ENCODE results near the gene LAPTM5. TPM values are rescaled to one million over a fixed set of nuclear protein-coding genes. Genes with fewer than 3 reads are reported as not detected.

Gene LAPTM5
- total RNA-seq, 4 donors from 2014 or later, result 8.7 to 21.5 (median 15.6) TPM

GRCh38 chr1:30708361-30708728, 49.2 kb downstream of the LAPTM5 start:
- intact Hi-C loops (cut with DNase I; ENCODE audit: low total_unique reads), result loop anchor here (10.0 kb wide), 1 partner anchor 304 kb away; no protein-coding TSS in a partner anchor
- WGBS, 2 donors, result 51 to 53% methylated on average over 8 of the region's 8 CpGs

GRCh38 chr1:30707412-30708360, 49.9 kb downstream of the LAPTM5 start:
- TF ChIP-seq POLR2A (IDR thresholded peaks at IDR 0.05), result no peak
- TF ChIP-seq CTCF (IDR thresholded peaks at IDR 0.05), result peak in 1 of 3 donors; percentile 60
- 54 to 58% methylated on average over 16 of the region's 16 CpGs for WGBS, 2 donors
- peak; percentile 67 to 95 for DNase-seq (ENCODE audit: low spot score in 2 of 2)
- intact Hi-C loops (cut with DNase I; ENCODE audit: low total_unique reads), result loop anchor here (10.0 kb wide), 1 partner anchor 303 kb away; no protein-coding TSS in a partner anchor
- no peak overlapping the region for H3K4me3 ChIP-seq (ENCODE audit: low read depth, poor library complexity, severe bottlenecking)

More at GRCh38 chr1:30708361-30708728, 49.2 kb downstream of the LAPTM5 start:
- no peak for DNase-seq (ENCODE audit: low spot score in 2 of 2)
- no peak overlapping the region for H3K4me3 ChIP-seq (ENCODE audit: low read depth, poor library complexity, severe bottlenecking)
- TF ChIP-seq POLR2A (IDR thresholded peaks at IDR 0.05), result no peak
- no peak for TF ChIP-seq CTCF (IDR thresholded peaks at IDR 0.05)

GRCh38 chr1:30706528-30706927, 51.0 kb downstream of the LAPTM5 start:
- no peak overlapping the region for H3K4me3 ChIP-seq (ENCODE audit: low read depth, poor library complexity, severe bottlenecking)
- intact Hi-C loops (cut with DNase I; ENCODE audit: low total_unique reads), result loop anchor here (10.0 kb wide), 1 partner anchor 302 kb away; no protein-coding TSS in a partner anchor
- WGBS, 2 donors, result 10 to 19% methylated on average over 7 to 9 of the region's 9 CpGs
- TF ChIP-seq POLR2A (IDR thresholded peaks at IDR 0.05), result no peak
- no peak for TF ChIP-seq CTCF (IDR thresholded peaks at IDR 0.05)
- DNase-seq (ENCODE audit: low spot score in 2 of 2), result no peak

- 42 to 66% methylated on average over 4 of the region's 4 CpGs for WGBS, 2 donors
- no peak overlapping the region for H3K4me3 ChIP-seq (ENCODE audit: low read depth, poor library complexity, severe bottlenecking)
- no peak for DNase-seq (ENCODE audit: low spot score in 2 of 2)
- intact Hi-C loops (cut with DNase I; ENCODE audit: low total_unique reads), result loop anchor here (10.0 kb wide), 1 partner anchor 301 kb away; no protein-coding TSS in a partner anchor
- no peak for TF ChIP-seq CTCF (IDR thresholded peaks at IDR 0.05)
- no peak for TF ChIP-seq POLR2A (IDR thresholded peaks at IDR 0.05)
Measured at GRCh38 chr1:30705698-30706097, 51.9 kb downstream of the LAPTM5 start.

- no peak for TF ChIP-seq CTCF (IDR thresholded peaks at IDR 0.05)
- no peak for DNase-seq (ENCODE audit: low spot score in 2 of 2)
- intact Hi-C loops (cut with DNase I; ENCODE audit: low total_unique reads), result loop anchor here (10.0 kb wide), 1 partner anchor 300 kb away; no protein-coding TSS in a partner anchor
- H3K4me3 ChIP-seq (ENCODE audit: low read depth, poor library complexity, severe bottlenecking), result no peak overlapping the region
- 46 to 51% methylated on average over 13 to 14 of the region's 14 CpGs for WGBS, 2 donors
Measured at GRCh38 chr1:30704765-30705509, 52.6 kb downstream of the LAPTM5 start.
